ENCODE results near the gene ZNF33B. TPM values are rescaled to one million over a fixed set of nuclear protein-coding genes. Genes with fewer than 3 reads are reported as not detected.

ZNF33B gene
- total RNA-seq, 1 experiment from 2014 or later: 39.6 TPM

- Histone ChIP-seq H2BK20ac (ENCODE audit: low read depth, low read length, poor library complexity, severe bottlenecking) (no peak overlapping the region), H4K20me1 (ENCODE audit: control insufficient read depth, insufficient read depth, insufficient read length) (no peaks in the 10 kb centered on the region), H2AK5ac (ENCODE audit: insufficient read length, low read length) (no peak overlapping the region), H3K4me1 (ENCODE audit: insufficient read depth, low read length) (no peaks in the 10 kb centered on the region), H3K18ac (ENCODE audit: insufficient read length, low read depth, low read length) (no peak overlapping the region), H3K14ac (ENCODE audit: insufficient read depth, low read length) (no peak overlapping the region), H3K79me1 (ENCODE audit: insufficient read depth, low read depth, low read length, poor library complexity, severe bottlenecking) (no peaks in the 10 kb centered on the region), H2BK12ac (ENCODE audit: insufficient read length, low read depth, low read length) (no peak overlapping the region), H3K79me2 (ENCODE audit: insufficient read depth, low read length) (no peaks in the 10 kb centered on the region), H3K23me2 (ENCODE audit: insufficient read length, low read depth, low read length, poor library complexity, severe bottlenecking) (no peaks in the 10 kb centered on the region), H3K4me2 (ENCODE audit: insufficient read depth, insufficient read length, low read length) (no peak overlapping the region), H2BK5ac (ENCODE audit: insufficient read length, low read length) (no peak overlapping the region), H3K27me3 (ENCODE audit: insufficient read depth, low read length) (no peaks in the 10 kb centered on the region), H3K9me3 (ENCODE audit: control insufficient read depth, low read depth, low read length) (peaks cover 14% of the 10 kb centered on the region), H3K27ac (ENCODE audit: insufficient read length, low read depth, low read length) (no peak overlapping the region), H2BK15ac (ENCODE audit: low read depth, low read length) (no peak overlapping the region), H4K91ac (ENCODE audit: insufficient read length, low read depth, low read length) (no peak overlapping the region), H3K4ac (ENCODE audit: low read depth, low read length) (no peak overlapping the region), H4K5ac (ENCODE audit: insufficient read length, low read depth, low read length) (no peak overlapping the region), H4K8ac (replicated peaks; ENCODE audit: insufficient read length, low read depth, low read length) (no peak overlapping the region), H3K56ac (ENCODE audit: insufficient read length, low read depth, low read length) (no peak overlapping the region), H3K23ac (ENCODE audit: insufficient read length, low read depth, low read length) (no peak overlapping the region), H2AFZ (ENCODE audit: low read length) (no peak overlapping the region), H2BK120ac (ENCODE audit: low read depth, low read length, poor library complexity, severe bottlenecking) (no peak overlapping the region), H3K9ac (ENCODE audit: extremely low read depth, insufficient read length, low read length) (no peak overlapping the region), H3T11ph (ENCODE audit: low read length) (no peak overlapping the region)
- H3K27ac Mint-ChIP-seq: no peak overlapping the region
- H3K4me1 Mint-ChIP-seq: no peaks in the 10 kb centered on the region
- H3K27me3 Mint-ChIP-seq (ENCODE audit: low read depth): no peaks in the 10 kb centered on the region
- no peak for TF ChIP-seq CTCF (conservative IDR thresholded peaks at IDR 0.05)
- peaks cover 81 to 82% of the 10 kb centered on the region in 2 experiments for H3K9me3 Mint-ChIP-seq
- DNase-seq: no peak
- peaks cover 56 to 72% (median 70%) of the 10 kb centered on the region in 3 experiments for H3K36me3 Mint-ChIP-seq (ENCODE audit: insufficient read depth in 1 of 3, low read depth in 3 of 3)
- no peak overlapping the region for H3K4me3 Mint-ChIP-seq
These were observed 93.4 kb downstream of the ZNF33B start for GRCh38 chr10:42544945-42545344.

All from H9 (cell line).